ENCODE data around the gene TSHZ2.

DNA sequence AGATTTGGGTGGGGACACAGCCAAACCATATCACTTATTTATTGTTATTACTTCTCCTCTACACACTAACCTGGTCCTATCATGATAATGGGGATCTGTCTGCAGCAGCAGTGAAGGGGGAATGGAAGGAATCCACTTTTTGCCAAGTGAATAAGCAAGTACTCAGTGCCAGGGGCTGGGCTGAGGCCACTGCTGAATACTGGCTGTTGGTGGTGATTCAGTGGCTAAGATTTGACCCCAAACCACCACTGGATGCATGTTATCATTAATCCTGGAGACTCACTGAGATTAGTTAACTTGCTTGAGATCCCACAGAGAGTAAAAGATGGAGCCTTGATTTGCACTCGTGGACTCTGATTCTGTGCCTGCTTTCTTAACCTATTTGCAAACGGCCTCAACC lies 127.7 kb downstream of the TSHZ2 start:
- TF ChIP-seq YY1 (IDR thresholded peaks at IDR 0.05; ENCODE audit: insufficient read depth, insufficient read length) (no peak), ZNF274 (IDR thresholded peaks at IDR 0.05; ENCODE audit: low read depth, low read length) (no peak), SUZ12 (IDR thresholded peaks at IDR 0.05; ENCODE audit: extremely low read depth, insufficient read depth, insufficient read length) (no peak)

Data from NT2/D1 (cell line).